Islet of Langerhans (tissue), 1 donor: ENCODE data around the gene CXCL16.

Source experiments
- FAIRE-seq: peaks from one replicate; lab custom pipeline; 2011; peaks lifted over from hg19 to GRCh38; lab: Jason Lieb, UNC

CXCL16 gene

GRCh38 chr17:4739122-4740024 lies at the start of gene CXCL16, which contains the start of gene ZMYND15:
Gene CXCL16, minus strand, starts transcription at chr17:4739928. Its CDS starts 589 bp downstream, at chr17:4739339.
Gene ZMYND15, plus strand, starts transcription at chr17:4739833. Its CDS starts 716 bp downstream, at chr17:4740549.
- no peak for FAIRE-seq

GRCh38 chr17:4788807-4789700 lies 49.3 kb upstream of the CXCL16 start, which contains the start of gene GLTPD2:
Gene GLTPD2, plus strand, starts transcription at chr17:4788964. Its CDS starts 48 bp downstream, at chr17:4789012.
- no peak for FAIRE-seq

GRCh38 chr17:4788159-4788806 lies 48.6 kb upstream of the CXCL16 start:
- no peak for FAIRE-seq

DNA sequence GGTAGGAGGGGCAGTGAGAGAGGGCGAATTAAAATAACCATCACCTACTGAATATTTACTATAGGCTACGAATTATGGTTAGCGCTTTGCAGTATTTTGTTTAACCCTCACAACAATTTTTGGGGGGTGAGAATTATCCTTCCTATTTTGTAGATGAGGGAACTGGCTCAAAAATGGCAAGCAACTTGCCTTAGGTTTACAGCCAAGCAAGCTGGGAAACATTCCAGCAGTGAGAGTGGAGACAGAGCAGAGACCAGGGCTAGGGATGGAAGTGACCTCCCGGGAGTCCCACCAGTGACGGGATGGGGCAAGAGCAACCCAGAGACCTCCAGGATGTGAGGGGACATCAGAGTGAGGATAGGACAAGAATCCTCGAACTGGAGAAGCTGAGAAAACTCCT lies 46.8 kb upstream of the CXCL16 start:
- no peak for FAIRE-seq

DNA sequence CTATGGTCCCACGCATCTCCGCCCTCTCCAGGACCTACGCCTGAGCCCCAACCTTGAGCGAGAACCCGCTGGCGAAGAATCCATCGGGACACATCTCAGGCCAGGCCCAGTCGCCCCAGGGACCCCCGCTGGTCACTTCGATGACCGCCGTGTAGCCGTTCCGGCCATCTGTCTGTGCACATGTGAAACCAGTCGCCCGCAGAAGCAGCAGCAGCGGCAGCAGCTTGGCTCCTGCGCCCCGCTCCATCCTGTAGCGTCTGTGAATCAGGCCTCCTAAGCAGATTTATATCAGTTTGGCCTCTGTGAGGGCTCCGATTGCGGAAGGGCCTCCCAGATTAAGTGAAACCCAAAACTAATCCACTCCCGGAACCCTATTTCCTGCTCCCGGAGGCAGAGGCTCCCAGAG lies 46.4 kb upstream of the CXCL16 start, which contains the start of gene VMO1:
TSS of gene VMO1 (minus strand) at position 259 of the 406 bp plus-strand sequence. CDS start at position 247, 12 bp downstream.
- FAIRE-seq = no peak

GRCh38 chr17:4785311-4786105 lies 45.8 kb upstream of the CXCL16 start:
- FAIRE-seq = no peak

- FAIRE-seq = no peak
Measured at GRCh38 chr17:4782652-4783051, 42.9 kb upstream of the CXCL16 start.

GRCh38 chr17:4780325-4780955 lies 40.7 kb upstream of the CXCL16 start:
- FAIRE-seq = no peak

GRCh38 chr17:4777969-4778760 lies 38.4 kb upstream of the CXCL16 start:
- no peak for FAIRE-seq

DNA sequence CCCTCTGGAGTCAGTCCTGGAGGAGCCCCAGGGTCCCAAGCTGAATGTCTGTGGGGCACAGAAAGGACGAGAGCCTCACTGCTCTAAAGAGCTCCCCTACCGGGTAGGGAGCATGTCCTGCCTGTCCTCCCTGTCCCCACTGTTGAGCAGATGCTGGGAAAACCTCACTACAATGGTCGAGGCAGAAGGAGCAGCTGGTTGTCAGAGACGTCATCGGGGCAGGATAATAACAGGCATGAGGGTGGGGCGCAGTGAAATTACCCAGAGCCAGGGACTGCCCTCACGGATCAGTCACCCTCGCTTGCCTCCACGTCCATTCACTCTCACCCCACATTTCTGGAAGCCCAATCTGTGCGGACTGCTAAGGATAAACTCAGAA lies 32.5 kb upstream of the CXCL16 start:
- FAIRE-seq = no peak

- no peak for FAIRE-seq
Measured at GRCh38 chr17:4771519-4772234, 31.9 kb upstream of the CXCL16 start, which contains the start of gene TM4SF5. Gene TM4SF5, plus strand, starts transcription at chr17:4771886. Its CDS starts 37 bp downstream, at chr17:4771923.

DNA sequence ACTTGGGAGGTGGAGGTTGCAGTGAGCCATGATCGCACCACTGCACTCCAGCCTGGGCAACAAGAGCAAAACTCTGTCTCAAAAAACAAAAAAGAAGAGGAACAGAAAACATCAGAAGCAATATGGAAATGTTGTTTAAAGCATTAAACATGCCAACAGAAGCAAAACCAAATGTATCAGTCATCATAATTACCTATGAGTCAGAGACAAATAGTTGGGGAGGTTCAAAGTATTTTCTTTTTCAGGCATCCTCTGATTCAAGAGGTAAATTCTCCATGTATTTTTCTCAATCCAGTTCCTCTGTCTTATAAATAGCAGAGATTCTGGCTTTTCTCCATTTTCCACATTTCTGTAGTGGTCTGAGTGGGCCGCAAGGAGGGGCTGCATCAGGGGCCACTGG lies 29.9 kb upstream of the CXCL16 start:
- no peak for FAIRE-seq

GRCh38 chr17:4768298-4768697 lies 28.6 kb upstream of the CXCL16 start:
- no peak for FAIRE-seq

DNA sequence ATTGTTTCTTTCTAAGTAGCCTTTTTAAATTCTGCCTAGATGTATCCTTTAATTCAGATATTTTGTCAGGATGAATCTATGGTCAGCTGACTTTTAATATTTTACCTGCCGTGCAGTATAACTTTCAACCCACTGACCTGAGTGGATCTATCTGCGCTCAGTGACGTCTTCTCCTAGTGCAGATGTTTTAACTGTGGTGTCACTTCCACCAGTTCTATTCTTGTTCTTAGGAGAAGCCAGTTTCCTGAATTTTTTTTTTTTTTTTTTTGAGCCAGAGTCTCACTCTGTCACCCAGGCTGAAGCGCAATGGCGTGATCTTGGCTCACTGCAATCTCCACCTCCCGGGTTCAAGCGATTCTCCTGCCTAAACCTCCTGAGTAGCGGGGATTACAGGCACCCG lies 27.0 kb upstream of the CXCL16 start:
- FAIRE-seq = no peak

- FAIRE-seq = no peak
Measured at GRCh38 chr17:4766201-4766600, 26.5 kb upstream of the CXCL16 start.

GRCh38 chr17:4764595-4764994 lies 24.9 kb upstream of the CXCL16 start:
- no peak for FAIRE-seq

DNA sequence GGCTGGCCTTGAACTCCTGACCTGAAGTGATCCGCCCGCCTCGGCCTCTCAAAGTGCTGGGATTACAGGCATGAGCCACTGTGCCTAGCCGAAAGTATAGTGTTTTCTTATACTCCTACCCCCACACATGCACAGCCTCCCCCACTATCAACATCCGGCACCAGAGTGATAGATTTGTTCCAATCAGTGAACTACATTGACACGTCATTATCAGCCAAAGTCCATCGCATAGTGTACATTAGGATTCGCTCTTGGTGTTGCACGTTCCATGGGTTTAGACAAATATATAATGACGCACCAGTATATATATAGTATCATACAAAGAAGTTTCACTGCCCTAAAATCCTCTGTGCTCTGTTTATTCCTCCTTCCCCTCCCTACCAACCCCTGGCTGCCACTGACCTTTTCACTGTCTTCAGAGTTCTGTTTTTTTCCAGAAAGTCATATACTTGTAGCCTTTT lies 20.1 kb upstream of the CXCL16 start:
- no peak for FAIRE-seq

- no peak for FAIRE-seq
Measured at GRCh38 chr17:4753392-4753791, 13.7 kb upstream of the CXCL16 start.

GRCh38 chr17:4751932-4752331 lies 12.2 kb upstream of the CXCL16 start:
- FAIRE-seq = no peak
